Brain pericyte (primary cell): ENCODE measurements around the gene MYH6.
"Not testable (repeated sequence)": the region's sequence is repeated elsewhere in the genome, so short reads cannot be mapped to it uniquely, and the experiment has no call there.

Experiments used
- DNase-seq: peaks from one replicate; pipeline ENCODE4 v3.0.0-alpha.2; 2012; ENCODE audit warnings: low read depth, low spot score

MYH6 gene

GRCh38 chr14:23396781-23397407 lies 11.2 kb downstream of the MYH6 start:
- DNase-seq = no peak

GRCh38 chr14:23396126-23396525 lies 11.9 kb downstream of the MYH6 start:
- no peak for DNase-seq

GRCh38 chr14:23392613-23393012 lies 15.5 kb downstream of the MYH6 start:
- DNase-seq = no peak

- DNase-seq = not testable (repeated sequence)
These were observed 18.2 kb downstream of the MYH6 start for GRCh38 chr14:23389871-23390270.

GRCh38 chr14:23389396-23389795 lies 18.7 kb downstream of the MYH6 start:
- no peak for DNase-seq

- DNase-seq = no peak
These were observed 19.1 kb downstream of the MYH6 start for GRCh38 chr14:23388996-23389395.

GRCh38 chr14:23387916-23388882 lies 19.9 kb downstream of the MYH6 start:
- DNase-seq = no peak

GRCh38 chr14:23386999-23387398 lies 21.1 kb downstream of the MYH6 start:
- no peak for DNase-seq

GRCh38 chr14:23386266-23386657 lies 21.8 kb downstream of the MYH6 start:
- DNase-seq = not testable (repeated sequence)

GRCh38 chr14:23385642-23386265 lies 22.3 kb downstream of the MYH6 start:
- no peak for DNase-seq

GRCh38 chr14:23385244-23385641 lies 22.8 kb downstream of the MYH6 start:
- no peak for DNase-seq

GRCh38 chr14:23384364-23385080 lies 23.6 kb downstream of the MYH6 start:
- no peak for DNase-seq

- DNase-seq = no peak
These were observed 25.2 kb downstream of the MYH6 start for GRCh38 chr14:23382731-23383440.

- no peak for DNase-seq
These were observed 25.8 kb downstream of the MYH6 start for GRCh38 chr14:23382276-23382675.

- DNase-seq = no peak
These were observed 26.2 kb downstream of the MYH6 start for GRCh38 chr14:23381871-23382270.

GRCh38 chr14:23380976-23381375 lies 27.1 kb downstream of the MYH6 start:
- no peak for DNase-seq

GRCh38 chr14:23380197-23380914 lies 27.7 kb downstream of the MYH6 start:
- DNase-seq = no peak

- no peak for DNase-seq
These were observed 28.5 kb downstream of the MYH6 start for GRCh38 chr14:23379366-23380196.

- no peak for DNase-seq
These were observed 29.4 kb downstream of the MYH6 start for GRCh38 chr14:23378612-23379220.
